Measurements from ENCODE around the gene OAF.

OAF gene

GRCh38 chr11:120184371-120184945 lies 26.4 kb upstream of the OAF start:
- peak; percentile 19 for DNase-seq

GRCh38 chr11:120184946-120185705 lies 25.7 kb upstream of the OAF start:
- no peak for DNase-seq

- DNase-seq = no peak
These were observed 25.0 kb upstream of the OAF start for GRCh38 chr11:120185706-120186455.

GRCh38 chr11:120186456-120186773 lies 24.4 kb upstream of the OAF start:
- no peak for DNase-seq

- peak; percentile 37 for DNase-seq
These were observed 23.8 kb upstream of the OAF start for GRCh38 chr11:120186774-120187591.

GRCh38 chr11:120188371-120188770 lies 22.5 kb upstream of the OAF start:
- no peak for DNase-seq

GRCh38 chr11:120188811-120189455 lies 21.9 kb upstream of the OAF start:
- no peak for DNase-seq

- DNase-seq = no peak
These were observed 19.8 kb upstream of the OAF start for GRCh38 chr11:120191058-120191457.

- no peak for DNase-seq
These were observed 17.8 kb upstream of the OAF start for GRCh38 chr11:120192831-120193625.

GRCh38 chr11:120194166-120194565 lies 16.7 kb upstream of the OAF start:
- no peak for DNase-seq

- DNase-seq = no peak
These were observed 15.1 kb upstream of the OAF start for GRCh38 chr11:120195601-120196320.

GRCh38 chr11:120196826-120197225 lies 14.0 kb upstream of the OAF start:
- no peak for DNase-seq

- DNase-seq = no peak
These were observed 13.5 kb upstream of the OAF start for GRCh38 chr11:120197251-120197891.

- no peak for DNase-seq
These were observed 12.9 kb upstream of the OAF start for GRCh38 chr11:120197977-120198376.

- DNase-seq = no peak
These were observed 12.4 kb upstream of the OAF start for GRCh38 chr11:120198403-120198786.

GRCh38 chr11:120198787-120199469 lies 11.9 kb upstream of the OAF start:
- DNase-seq = no peak

GRCh38 chr11:120199613-120200012 lies 11.2 kb upstream of the OAF start:
- DNase-seq = no peak

GRCh38 chr11:120200677-120201076 lies 10.2 kb upstream of the OAF start:
- DNase-seq = no peak

- no peak for DNase-seq
These were observed 9.2 kb upstream of the OAF start for GRCh38 chr11:120201653-120202052.

GRCh38 chr11:120203626-120204025 lies 7.2 kb upstream of the OAF start:
- DNase-seq = no peak
